SH-SY5Y (cell line): ENCODE data around the gene STK11.

Source experiments
- GATA2 ChIP-seq: IDR thresholded peaks from 2 replicates; pipeline ENCODE4 v1.6.1; 2011; ENCODE audit warnings: mild to moderate bottlenecking, low read depth, low read length
- GATA3 ChIP-seq: IDR thresholded peaks from 2 replicates; pipeline ENCODE4 v1.6.1; 2011; ENCODE audit warnings: low read depth, mild to moderate bottlenecking, low read length, moderate library complexity

DNA sequence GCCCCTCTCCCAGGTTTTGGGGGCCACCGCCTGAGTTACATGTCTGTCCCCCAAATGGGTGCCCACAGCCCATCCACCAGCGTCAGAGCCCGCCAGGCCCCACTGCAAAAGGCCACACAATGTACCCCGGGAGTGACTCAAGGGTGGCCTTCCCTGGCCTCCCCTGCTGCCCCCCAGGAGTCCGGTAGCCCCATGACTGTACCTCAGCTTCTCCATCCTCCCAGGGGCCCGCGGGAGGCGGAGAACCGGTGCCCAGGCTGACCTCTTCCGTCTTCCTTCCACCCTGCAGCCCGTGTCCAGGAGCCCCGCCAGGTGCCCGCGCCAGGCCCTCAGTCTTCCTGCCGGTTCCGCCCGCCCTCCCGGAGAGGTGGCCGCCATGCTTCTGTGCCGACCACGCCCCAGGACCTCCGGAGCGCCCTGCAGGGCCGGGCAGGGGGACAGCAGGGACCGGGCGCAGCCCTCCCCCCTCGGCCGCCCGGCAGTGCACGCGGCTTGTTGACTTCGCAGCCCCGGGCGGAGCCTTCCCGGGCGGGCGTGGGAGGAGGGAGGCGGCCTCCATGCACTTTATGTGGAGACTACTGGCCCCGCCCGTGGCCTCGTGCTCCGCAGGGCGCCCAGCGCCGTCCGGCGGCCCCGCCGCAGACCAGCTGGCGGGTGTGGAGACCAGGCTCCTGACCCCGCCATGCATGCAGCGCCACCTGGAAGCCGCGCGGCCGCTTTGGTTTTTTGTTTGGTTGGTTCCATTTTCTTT lies 21.9 kb downstream of the STK11 start:
- TF ChIP-seq GATA2 (no peak), GATA3 (no peak)
